ENCODE results near the gene LMF1.

LMF1 gene

DNA sequence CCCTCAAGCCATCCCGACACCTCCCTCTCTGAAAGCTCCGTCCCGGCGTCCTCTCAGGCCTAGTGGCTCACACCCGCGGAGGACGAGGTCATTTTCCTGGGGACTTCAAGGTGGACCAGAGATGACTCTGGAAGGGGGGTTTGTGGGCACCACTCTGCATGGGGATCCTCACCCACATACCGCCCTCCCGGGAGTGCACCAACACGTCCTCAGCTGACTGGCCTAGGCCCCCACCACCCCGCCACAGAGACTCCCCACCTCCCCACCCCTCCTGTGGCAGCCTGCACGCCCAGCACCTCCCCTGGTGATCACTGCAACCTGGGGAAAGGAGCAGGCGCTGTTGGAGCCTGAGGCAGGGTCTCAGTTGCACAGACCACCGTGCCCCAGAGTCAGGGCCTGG is 8.4 kb upstream of the LMF1 start:
- no peak for DNase-seq (ENCODE audit: low read depth, low spot score)
- H3K4me3 ChIP-seq (ENCODE audit: low read depth, low read length), result no peak overlapping the region
- ChIA-PET CTCF (no interaction called here), POLR2A (no interaction called here)
- TF ChIP-seq CTCF (IDR thresholded peaks at IDR 0.05; ENCODE audit: insufficient read depth, low read length, missing control alignments), result no peak

DNA sequence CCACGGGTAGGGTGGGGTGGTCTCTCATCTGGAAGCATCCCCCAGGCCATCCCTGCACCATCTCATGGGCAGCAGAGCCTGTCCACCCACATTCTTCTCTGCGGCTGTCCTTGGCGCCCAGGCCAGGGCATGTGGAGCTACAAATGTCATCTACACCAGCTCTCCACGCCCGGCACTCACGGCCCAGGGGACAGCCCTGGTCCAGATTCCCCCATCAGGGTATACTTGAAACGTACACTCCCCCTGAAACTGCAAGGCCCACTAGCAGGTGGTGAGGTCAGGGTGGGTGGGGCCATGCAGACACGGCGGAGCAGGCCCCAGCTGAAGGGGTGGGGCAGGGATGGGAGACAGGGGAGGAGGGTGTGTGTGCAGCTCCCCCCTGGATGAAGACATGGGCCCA is 7.6 kb upstream of the LMF1 start:
- ChIA-PET POLR2A (no interaction called here), CTCF (no interaction called here)
- no peak for TF ChIP-seq CTCF (IDR thresholded peaks at IDR 0.05; ENCODE audit: insufficient read depth, low read length, missing control alignments)
- no peak overlapping the region for H3K4me3 ChIP-seq (ENCODE audit: low read depth, low read length)
- DNase-seq (ENCODE audit: low read depth, low spot score), result no peak

GRCh38 chr16:977896-978295 is 7.1 kb upstream of the LMF1 start:
- H3K4me3 ChIP-seq (ENCODE audit: low read depth, low read length), result no peak overlapping the region
- DNase-seq (ENCODE audit: low read depth, low spot score), result no peak
- ChIA-PET POLR2A (no interaction called here), CTCF (no interaction called here)
- TF ChIP-seq CTCF (IDR thresholded peaks at IDR 0.05; ENCODE audit: insufficient read depth, low read length, missing control alignments), result no peak

GRCh38 chr16:977081-977701 is 6.4 kb upstream of the LMF1 start:
- ChIA-PET POLR2A (no interaction called here), CTCF (no interaction called here)
- no peak for TF ChIP-seq CTCF (IDR thresholded peaks at IDR 0.05; ENCODE audit: insufficient read depth, low read length, missing control alignments)

GRCh38 chr16:976389-976931 is 5.7 kb upstream of the LMF1 start:
- DNase-seq (ENCODE audit: low read depth, low spot score), result no peak
- ChIA-PET CTCF (no interaction called here), POLR2A (no interaction called here)
- H3K4me3 ChIP-seq (ENCODE audit: low read depth, low read length), result no peak overlapping the region
- no peak for TF ChIP-seq CTCF (IDR thresholded peaks at IDR 0.05; ENCODE audit: insufficient read depth, low read length, missing control alignments)

More at GRCh38 chr16:977081-977701, 6.4 kb upstream of the LMF1 start:
- no peak overlapping the region for H3K4me3 ChIP-seq (ENCODE audit: low read depth, low read length)
- DNase-seq (ENCODE audit: low read depth, low spot score), result no peak

DNA sequence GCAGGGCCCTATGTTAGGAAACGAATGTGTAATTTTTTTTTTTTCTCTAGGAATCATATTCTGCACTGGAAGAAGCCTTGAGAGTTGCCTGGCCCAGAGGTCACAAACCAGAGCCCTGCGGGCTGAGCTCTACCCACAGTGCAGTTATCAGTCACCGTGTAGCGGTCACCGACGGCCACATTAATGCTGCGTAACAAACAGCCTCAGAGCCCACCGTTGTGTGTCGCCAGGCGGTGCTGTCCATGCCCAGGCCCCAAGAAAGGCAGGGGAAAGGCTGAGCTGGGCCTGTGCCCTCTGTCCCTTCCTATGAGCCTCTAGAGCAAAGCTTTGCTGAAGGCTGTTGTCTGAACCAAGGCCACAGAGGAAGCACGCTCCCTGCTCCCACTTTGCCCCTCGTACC is 4.5 kb upstream of the LMF1 start:
- no peak overlapping the region for H3K4me3 ChIP-seq (ENCODE audit: low read depth, low read length)
- ChIA-PET POLR2A (no interaction called here), CTCF (no interaction called here)
- TF ChIP-seq CTCF (IDR thresholded peaks at IDR 0.05; ENCODE audit: insufficient read depth, low read length, missing control alignments), result no peak
- no peak for DNase-seq (ENCODE audit: low read depth, low spot score)
